ACC112 (cell line): ENCODE data around the gene INS.
"Not testable (repeated sequence)": the region's sequence is repeated elsewhere in the genome, so short reads cannot be mapped to it uniquely, and the experiment has no call there.

Experiments used
- H2AFZ ChIP-seq: fragments of 200-600 bp; sonication (generic); one replicate; pipeline ENCODE4 v1.6.0; 2017; ENCODE audit warnings: antibody characterized with exemption, low read length; ENCODE audit not compliant: unreplicated experiment
- H3K27ac ChIP-seq: fragments of 200-600 bp; sonication (generic); 2 replicates; pipeline ENCODE4 v1.5.1; 2014; ENCODE audit warnings: low read depth, mild to moderate bottlenecking, antibody characterized with exemption, low read length, moderate library complexity
- H3K27me3 ChIP-seq: fragments of 200-600 bp; sonication (generic); 2 replicates; pipeline ENCODE4 v1.6.1; 2014; ENCODE audit warnings: mild to moderate bottlenecking, antibody characterized with exemption, low read length, moderate library complexity, mixed read lengths; ENCODE audit not compliant: insufficient read depth
- H3K36me3 ChIP-seq: fragments of 200-600 bp; sonication (generic); 2 replicates; pipeline ENCODE4 v1.6.1; 2016; ENCODE audit warnings: mild to moderate bottlenecking, antibody characterized with exemption, low read length, moderate library complexity, mixed read lengths; ENCODE audit not compliant: insufficient read depth
- H3K4me1 ChIP-seq: fragments of 200-600 bp; sonication (generic); one replicate; pipeline ENCODE4 v1.6.1; 2016; ENCODE audit warnings: low read length, mixed read lengths; ENCODE audit not compliant: insufficient read depth, unreplicated experiment, control insufficient read depth
- H3K4me3 ChIP-seq: fragments of 200-600 bp; sonication (generic); 2 replicates; pipeline ENCODE4 v1.5.1; 2014; ENCODE audit warnings: mild to moderate bottlenecking, low read depth, low read length
- H3K79me2 ChIP-seq: fragments of 200-600 bp; sonication (generic); one replicate; pipeline ENCODE4 v1.6.0; 2016; ENCODE audit warnings: low read length; ENCODE audit not compliant: control insufficient read depth, unreplicated experiment, insufficient read depth

INS gene

DNA sequence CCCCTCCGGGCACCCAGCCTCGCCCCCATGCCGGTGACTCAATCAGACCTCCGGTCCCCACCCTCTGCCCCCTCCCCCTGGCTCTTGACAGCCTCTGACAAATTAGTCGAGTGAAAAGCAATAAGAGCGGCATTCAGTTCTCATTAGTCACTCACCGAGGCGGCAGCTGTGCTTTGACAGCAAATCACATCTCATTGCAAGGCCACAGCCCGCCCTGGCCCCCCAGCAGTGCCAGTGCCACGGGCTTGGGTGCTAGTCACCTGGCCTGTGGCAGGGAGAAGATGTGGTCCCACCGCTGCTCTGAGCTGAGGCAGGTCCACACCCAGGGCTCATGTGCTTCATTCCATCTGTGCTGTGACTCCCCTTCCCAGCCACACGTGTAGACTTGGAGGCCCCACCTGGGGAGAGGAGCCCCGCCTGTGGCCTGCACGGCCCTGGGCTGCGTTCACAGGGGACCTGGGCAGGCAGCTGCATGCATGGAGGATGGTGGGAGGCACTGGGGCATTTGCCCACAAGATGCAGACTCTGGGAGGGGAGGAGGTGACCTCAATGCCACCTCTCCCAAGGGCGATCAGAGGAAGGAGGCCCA lies 18.0 kb upstream of the INS start:
- Histone ChIP-seq H2AFZ (no peak overlapping the region), H3K27ac (no peak overlapping the region), H3K4me3 (no peak overlapping the region), H3K36me3 (no peaks in the 10 kb centered on the region), H3K27me3 (peaks cover under 1% of the 10 kb centered on the region; the same call in 1 of the 2 replicates), H3K4me1 (peaks cover 26% of the 10 kb centered on the region), H3K79me2 (no peaks in the 10 kb centered on the region)

GRCh38 chr11:2178055-2178773 lies 17.2 kb upstream of the INS start:
- H2AFZ ChIP-seq, H3K36me3 ChIP-seq, H3K4me3 ChIP-seq, H3K27me3 ChIP-seq, H3K79me2 ChIP-seq, H3K27ac ChIP-seq: not testable (repeated sequence)
- H3K4me1 ChIP-seq = peaks cover 26% of the 10 kb centered on the region

DNA sequence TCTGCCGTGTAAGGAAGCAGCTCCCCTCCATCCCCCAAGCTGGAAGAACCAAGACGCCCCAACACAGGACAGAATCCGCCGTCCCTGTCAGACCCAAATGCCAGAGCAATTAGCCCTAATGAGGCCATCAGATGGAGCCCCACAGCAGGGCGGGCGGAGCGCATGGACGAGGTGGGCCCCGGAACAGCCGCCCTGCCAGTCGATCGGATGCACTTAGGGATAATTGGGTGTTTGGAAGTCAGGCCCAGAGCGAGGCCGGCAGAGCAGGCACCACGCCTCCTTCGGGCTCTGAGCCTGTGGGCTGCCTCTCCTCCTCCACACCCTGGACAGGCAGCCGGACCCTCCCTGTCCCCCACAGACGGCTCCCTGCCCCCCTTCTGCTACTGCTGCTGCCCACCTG lies 16.1 kb upstream of the INS start:
- no peaks in the 10 kb centered on the region for H3K79me2 ChIP-seq
- no peak overlapping the region for H3K27ac ChIP-seq
- H3K36me3 ChIP-seq = no peaks in the 10 kb centered on the region
- H3K4me3 ChIP-seq = no peak overlapping the region
- H3K4me1 ChIP-seq = peaks cover 26% of the 10 kb centered on the region
- H2AFZ ChIP-seq = no peak overlapping the region
- no peaks in the 10 kb centered on the region for H3K27me3 ChIP-seq

DNA sequence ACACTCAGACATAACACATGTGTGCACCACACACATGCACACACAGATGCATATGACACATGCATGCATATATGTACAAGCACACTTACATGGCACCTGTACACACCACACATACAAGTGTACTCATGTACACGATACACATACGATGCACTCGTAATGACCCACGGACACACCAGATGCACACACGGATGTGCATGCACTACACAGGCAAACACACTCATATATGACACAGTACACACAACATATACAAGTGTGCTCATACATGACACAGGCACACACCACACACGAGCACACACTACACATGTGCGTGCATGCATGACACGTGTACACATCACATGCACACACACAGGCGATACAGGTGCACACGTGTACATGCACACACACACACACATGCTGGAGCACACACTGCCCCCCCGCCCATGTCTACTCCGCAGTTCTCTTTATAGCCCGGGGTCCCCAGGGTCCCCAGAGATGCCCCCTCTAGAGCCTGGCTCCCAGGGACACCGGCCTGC lies 15.4 kb upstream of the INS start:
- Histone ChIP-seq H3K4me3 (no peak overlapping the region), H3K27me3 (no peaks in the 10 kb centered on the region), H3K79me2 (no peaks in the 10 kb centered on the region), H3K36me3 (no peaks in the 10 kb centered on the region), H3K4me1 (peaks cover 26% of the 10 kb centered on the region), H2AFZ (no peak overlapping the region), H3K27ac (no peak overlapping the region)

GRCh38 chr11:2175659-2176058 lies 14.7 kb upstream of the INS start:
- H3K27me3 ChIP-seq = no peaks in the 10 kb centered on the region
- H2AFZ ChIP-seq = no peak overlapping the region
- H3K4me1 ChIP-seq = peaks cover 20% of the 10 kb centered on the region
- H3K4me3 ChIP-seq = no peak overlapping the region
- no peak overlapping the region for H3K27ac ChIP-seq
- H3K79me2 ChIP-seq = no peaks in the 10 kb centered on the region
- H3K36me3 ChIP-seq = no peaks in the 10 kb centered on the region

DNA sequence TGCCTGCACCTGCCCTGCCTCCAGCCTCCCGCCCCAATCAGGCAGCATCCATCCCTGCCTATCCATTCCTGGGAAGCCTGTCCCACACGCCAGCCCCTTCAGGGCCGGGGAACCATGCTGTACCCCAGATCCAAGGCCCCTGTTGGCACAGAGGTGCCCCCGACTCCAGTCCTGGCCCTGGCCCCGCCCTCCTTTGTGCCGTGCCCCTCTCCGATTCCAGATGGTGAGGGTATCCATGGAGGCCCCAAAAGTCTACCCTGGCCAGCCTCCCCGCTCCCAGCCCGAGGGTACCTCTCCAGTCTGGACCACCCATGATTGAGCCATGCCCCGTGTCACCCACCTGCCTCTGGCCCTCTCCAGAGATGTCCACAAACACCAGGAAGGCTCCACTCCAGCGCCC lies 13.4 kb upstream of the INS start:
- no peaks in the 10 kb centered on the region for H3K27me3 ChIP-seq

GRCh38 chr11:2173761-2174160 lies 12.8 kb upstream of the INS start:
- H3K4me3 ChIP-seq = no peak overlapping the region
- H3K36me3 ChIP-seq = no peaks in the 10 kb centered on the region
- H3K79me2 ChIP-seq = no peaks in the 10 kb centered on the region
- H2AFZ ChIP-seq = no peak overlapping the region
- H3K4me1 ChIP-seq = peaks cover 9% of the 10 kb centered on the region
- no peak overlapping the region for H3K27ac ChIP-seq
- H3K27me3 ChIP-seq = no peaks in the 10 kb centered on the region

More for the DNA sequence above, 13.4 kb upstream of the INS start:
- H3K4me1 ChIP-seq = peaks cover 15% of the 10 kb centered on the region
- no peak overlapping the region for H3K4me3 ChIP-seq
- H3K36me3 ChIP-seq = no peaks in the 10 kb centered on the region
- no peak overlapping the region for H3K27ac ChIP-seq
- no peak overlapping the region for H2AFZ ChIP-seq
- no peaks in the 10 kb centered on the region for H3K79me2 ChIP-seq

- Histone ChIP-seq H3K36me3 (no peaks in the 10 kb centered on the region), H2AFZ (no peak overlapping the region), H3K4me3 (no peak overlapping the region), H3K4me1 (peaks cover 4% of the 10 kb centered on the region), H3K27me3 (no peaks in the 10 kb centered on the region), H3K27ac (no peak overlapping the region), H3K79me2 (no peaks in the 10 kb centered on the region)
These were observed 12.2 kb upstream of the INS start for GRCh38 chr11:2173150-2173693.

GRCh38 chr11:2172676-2173075 lies 11.7 kb upstream of the INS start:
- no peak overlapping the region for H2AFZ ChIP-seq
- no peak overlapping the region for H3K4me3 ChIP-seq
- no peaks in the 10 kb centered on the region for H3K36me3 ChIP-seq
- peaks cover 4% of the 10 kb centered on the region for H3K4me1 ChIP-seq
- H3K27ac ChIP-seq = no peak overlapping the region
- H3K27me3 ChIP-seq = no peaks in the 10 kb centered on the region
- H3K79me2 ChIP-seq = no peaks in the 10 kb centered on the region

- H3K4me3 ChIP-seq = no peak within 1 kb of the TSS
- no peak within 1 kb of the TSS for H2AFZ ChIP-seq
- peaks cover 4% of the 10 kb centered on the region for H3K4me1 ChIP-seq
- no peaks in the 10 kb centered on the region for H3K27me3 ChIP-seq
- no peaks in the 10 kb centered on the region for H3K36me3 ChIP-seq
- H3K27ac ChIP-seq = no peak within 1 kb of the TSS
- no peaks in the 10 kb centered on the region for H3K79me2 ChIP-seq
These were observed 10.6 kb upstream of the INS start, which contains the start of gene TH for GRCh38 chr11:2171591-2172003. TSS of gene TH (minus strand) at chr11:2171815. CDS start at chr11:2171786, 29 bp downstream.
